Activated gamma-delta T cell (primary cell): ENCODE measurements around the gene ADAMTSL3.
"Not testable (repeated sequence)": the region's sequence is repeated elsewhere in the genome, so short reads cannot be mapped to it uniquely, and the experiment has no call there.

Experiments used
- DNase-seq: peaks from one replicate; lab custom pipeline; 2025; lab: John Stamatoyannopoulos, UW

ADAMTSL3 gene

DNA sequence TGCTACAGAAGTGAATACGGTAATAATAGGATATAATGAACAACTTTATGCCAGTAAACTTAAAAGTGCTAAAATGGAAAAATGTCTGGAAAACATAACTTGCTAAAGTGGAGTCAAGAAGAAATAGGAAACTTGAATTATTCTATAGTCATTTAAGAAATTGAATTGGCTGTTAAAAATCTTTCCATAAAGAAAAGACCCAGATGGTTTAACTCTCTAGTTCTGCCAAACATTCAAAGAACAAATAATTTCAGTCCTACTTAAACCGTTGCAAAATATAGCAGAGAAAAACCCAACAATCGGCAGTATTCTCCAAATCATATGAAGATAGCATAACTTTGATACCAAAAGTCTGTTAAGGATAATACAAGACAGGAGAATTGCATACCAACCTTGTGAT, 432.1 kb downstream of the ADAMTSL3 start:
- not testable (repeated sequence) for DNase-seq
